Right kidney (tissue), 1 donor: ENCODE results near the gene SNX10.

Source experiments
- DNase-seq: peaks from one replicate; pipeline ENCODE4 v3.0.0-alpha.2; 2016

The SNX10 gene

GRCh38 chr7:26334166-26334859 is 42.7 kb downstream of the SNX10 start:
- DNase-seq: no peak

- no peak for DNase-seq
These were observed 45.7 kb downstream of the SNX10 start for GRCh38 chr7:26337232-26337865.

GRCh38 chr7:26340476-26341018 is 48.9 kb downstream of the SNX10 start:
- DNase-seq: no peak

- no peak for DNase-seq
These were observed 51.7 kb downstream of the SNX10 start for GRCh38 chr7:26343320-26343832.

- no peak for DNase-seq
These were observed 52.2 kb downstream of the SNX10 start for GRCh38 chr7:26343837-26344236.

GRCh38 chr7:26345202-26345601 is 53.5 kb downstream of the SNX10 start:
- no peak for DNase-seq

- DNase-seq: no peak
These were observed 54.2 kb downstream of the SNX10 start for GRCh38 chr7:26345837-26346236.

- DNase-seq: no peak
These were observed 55.0 kb downstream of the SNX10 start for GRCh38 chr7:26346611-26347203.

- DNase-seq: peak; percentile 58
These were observed 56.7 kb downstream of the SNX10 start for GRCh38 chr7:26348234-26348851.

GRCh38 chr7:26349005-26349915 is 57.6 kb downstream of the SNX10 start:
- DNase-seq: peak; percentile 22

GRCh38 chr7:26351171-26351570 is 59.5 kb downstream of the SNX10 start:
- DNase-seq: no peak

GRCh38 chr7:26356229-26356628 is 64.6 kb downstream of the SNX10 start:
- DNase-seq: peak; percentile 27

GRCh38 chr7:26356929-26357798 is 65.5 kb downstream of the SNX10 start:
- no peak for DNase-seq

- no peak for DNase-seq
These were observed 66.1 kb downstream of the SNX10 start for GRCh38 chr7:26357799-26358151.

GRCh38 chr7:26360650-26361049 is 69.0 kb downstream of the SNX10 start:
- DNase-seq: no peak

GRCh38 chr7:26361637-26362036 is 70.0 kb downstream of the SNX10 start:
- DNase-seq: no peak

GRCh38 chr7:26363465-26363864 is 71.8 kb downstream of the SNX10 start:
- no peak for DNase-seq

GRCh38 chr7:26365077-26365900 is 73.6 kb downstream of the SNX10 start:
- DNase-seq: peak; percentile 54

- DNase-seq: no peak
These were observed 74.2 kb downstream of the SNX10 start for GRCh38 chr7:26365901-26366275.

GRCh38 chr7:26367219-26367711 is 75.6 kb downstream of the SNX10 start:
- DNase-seq: no peak
